ENCODE measurements around the gene DCAF5.
"Not testable (repeated sequence)": the region's sequence is repeated elsewhere in the genome, so short reads cannot be mapped to it uniquely, and the experiment has no call there.

The DCAF5 gene, protein sequence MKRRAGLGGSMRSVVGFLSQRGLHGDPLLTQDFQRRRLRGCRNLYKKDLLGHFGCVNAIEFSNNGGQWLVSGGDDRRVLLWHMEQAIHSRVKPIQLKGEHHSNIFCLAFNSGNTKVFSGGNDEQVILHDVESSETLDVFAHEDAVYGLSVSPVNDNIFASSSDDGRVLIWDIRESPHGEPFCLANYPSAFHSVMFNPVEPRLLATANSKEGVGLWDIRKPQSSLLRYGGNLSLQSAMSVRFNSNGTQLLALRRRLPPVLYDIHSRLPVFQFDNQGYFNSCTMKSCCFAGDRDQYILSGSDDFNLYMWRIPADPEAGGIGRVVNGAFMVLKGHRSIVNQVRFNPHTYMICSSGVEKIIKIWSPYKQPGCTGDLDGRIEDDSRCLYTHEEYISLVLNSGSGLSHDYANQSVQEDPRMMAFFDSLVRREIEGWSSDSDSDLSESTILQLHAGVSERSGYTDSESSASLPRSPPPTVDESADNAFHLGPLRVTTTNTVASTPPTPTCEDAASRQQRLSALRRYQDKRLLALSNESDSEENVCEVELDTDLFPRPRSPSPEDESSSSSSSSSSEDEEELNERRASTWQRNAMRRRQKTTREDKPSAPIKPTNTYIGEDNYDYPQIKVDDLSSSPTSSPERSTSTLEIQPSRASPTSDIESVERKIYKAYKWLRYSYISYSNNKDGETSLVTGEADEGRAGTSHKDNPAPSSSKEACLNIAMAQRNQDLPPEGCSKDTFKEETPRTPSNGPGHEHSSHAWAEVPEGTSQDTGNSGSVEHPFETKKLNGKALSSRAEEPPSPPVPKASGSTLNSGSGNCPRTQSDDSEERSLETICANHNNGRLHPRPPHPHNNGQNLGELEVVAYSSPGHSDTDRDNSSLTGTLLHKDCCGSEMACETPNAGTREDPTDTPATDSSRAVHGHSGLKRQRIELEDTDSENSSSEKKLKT

DNA sequence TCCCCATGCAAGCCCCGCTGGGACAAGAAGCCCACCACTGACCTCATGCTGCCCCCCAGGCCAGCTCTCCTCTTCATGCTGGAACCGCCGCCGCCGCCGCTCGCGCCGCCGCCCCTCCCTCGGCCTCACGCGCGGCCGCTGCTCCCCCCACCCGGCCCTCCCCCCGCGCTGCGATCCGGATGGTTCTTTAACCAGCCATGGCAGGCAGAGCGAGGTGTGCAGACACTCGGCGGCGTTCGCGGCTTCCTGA is at the start of gene DCAF5:
Gene DCAF5, minus strand, starts transcription at position 218 of the 250 bp plus-strand sequence. Its CDS starts 141 bp downstream, at position 77.
- TF ChIP-seq JUND (IDR thresholded peaks at IDR 0.05; ENCODE audit: low read depth) = no peak
- DNase-seq (ENCODE audit: low read depth in 1 of 2, low spot score in 1 of 2) = peak in 1 of 2 experiments; percentile 98
- in situ Hi-C loops (cut with HindIII; ENCODE audit: low pct_unique_long_range_greater_than_20kb, low sequenced_read_pairs) = no loop called here

DNA sequence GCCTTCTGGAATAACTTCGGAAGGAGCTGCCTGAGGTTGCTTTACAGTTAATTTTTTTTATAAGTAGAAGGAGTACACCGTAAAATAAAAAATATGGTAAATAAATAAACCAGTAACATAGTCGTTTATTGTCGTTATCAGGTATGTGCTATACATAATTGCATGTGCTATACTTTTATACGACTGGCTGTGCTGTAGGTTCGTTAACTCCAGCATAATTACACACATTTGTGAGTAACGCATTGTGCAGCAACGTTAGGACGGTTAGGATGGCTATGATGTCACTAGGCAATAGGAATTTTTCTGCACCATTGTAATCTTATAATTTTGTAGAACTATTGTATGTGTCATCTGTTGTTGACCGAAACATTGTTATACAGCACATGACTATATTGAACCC is 46.9 kb upstream of the DCAF5 start:
- TF ChIP-seq JUND (IDR thresholded peaks at IDR 0.05; ENCODE audit: low read depth) = no peak
- in situ Hi-C loops (cut with HindIII; ENCODE audit: low pct_unique_long_range_greater_than_20kb, low sequenced_read_pairs) = no loop called here
- no peak for DNase-seq (ENCODE audit: low read depth in 1 of 2, low spot score in 1 of 2)

DNA sequence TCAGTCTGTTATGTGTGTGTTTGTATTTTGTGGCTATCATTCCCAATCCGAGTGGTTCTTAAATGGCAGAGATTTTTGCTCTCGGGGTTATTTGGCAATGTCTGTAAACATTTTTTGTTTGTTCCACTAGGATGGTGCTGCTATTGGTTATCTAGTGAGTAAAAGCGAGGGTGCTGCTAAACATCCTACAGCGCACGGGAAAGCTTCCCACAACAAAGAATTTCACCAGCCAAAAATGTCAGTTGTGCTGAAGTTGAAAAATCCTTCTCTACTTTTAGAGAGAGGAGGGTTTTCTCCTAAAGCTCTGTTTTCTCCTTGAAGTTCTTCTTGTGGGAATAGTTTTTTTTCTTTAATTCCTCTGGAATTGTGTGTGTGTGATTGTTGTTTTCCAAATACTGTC is 40.8 kb upstream of the DCAF5 start:
- peak in 1 of 2 experiments; percentile 8 for DNase-seq (ENCODE audit: low read depth in 1 of 2, low spot score in 1 of 2)
- in situ Hi-C loops (cut with HindIII; ENCODE audit: low pct_unique_long_range_greater_than_20kb, low sequenced_read_pairs) = no loop called here
- no peak for TF ChIP-seq JUND (IDR thresholded peaks at IDR 0.05; ENCODE audit: low read depth)

DNA sequence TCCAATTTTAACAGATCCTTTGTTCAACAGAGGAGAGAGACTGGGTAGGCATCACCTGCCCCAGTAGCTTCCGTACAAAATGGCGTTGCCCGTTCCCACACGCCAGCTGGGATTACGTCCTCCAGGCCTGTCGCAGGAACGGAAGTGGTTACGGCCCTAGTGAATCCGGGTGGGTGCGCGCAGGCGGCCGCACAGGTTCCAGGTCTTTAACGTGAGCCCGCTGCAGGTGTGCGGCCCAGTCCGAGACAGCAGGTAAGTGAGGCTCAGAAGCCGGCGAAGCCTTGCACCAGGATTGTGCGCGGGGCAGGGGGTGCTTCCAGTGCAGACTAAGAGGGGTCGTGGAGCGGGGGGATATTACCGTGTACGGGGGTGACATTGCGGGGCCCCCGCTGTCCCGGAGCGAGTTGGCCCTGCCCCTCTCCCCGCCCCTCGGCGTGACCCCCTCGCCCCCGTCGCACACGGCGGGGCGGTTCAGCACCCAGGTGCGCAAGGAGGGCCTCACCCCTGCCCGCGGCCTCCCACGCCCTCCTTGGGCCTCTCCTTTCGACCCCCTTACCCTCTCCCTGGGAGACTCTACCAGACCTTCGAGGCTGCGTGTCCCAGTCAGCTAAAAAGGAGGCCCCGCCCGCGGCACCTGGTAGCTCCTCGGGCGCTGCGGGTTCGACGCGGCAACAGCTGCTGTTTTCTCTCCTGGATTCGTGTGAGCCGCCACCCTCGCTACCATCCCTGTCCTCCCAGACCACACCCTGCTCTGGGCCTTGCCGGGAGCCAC is 38.6 kb upstream of the DCAF5 start, which contains the start of gene EXD2:
Gene EXD2, plus strand, starts transcription at position 159 of the 772 bp plus-strand sequence. CDS start 17,973 bp downstream, outside the sequence.
- no peak for TF ChIP-seq JUND (IDR thresholded peaks at IDR 0.05; ENCODE audit: low read depth)
- in situ Hi-C loops (cut with HindIII; ENCODE audit: low pct_unique_long_range_greater_than_20kb, low sequenced_read_pairs) = no loop called here
- peak; percentile 96 to 98 for DNase-seq (ENCODE audit: low read depth in 1 of 2, low spot score in 1 of 2)

DNA sequence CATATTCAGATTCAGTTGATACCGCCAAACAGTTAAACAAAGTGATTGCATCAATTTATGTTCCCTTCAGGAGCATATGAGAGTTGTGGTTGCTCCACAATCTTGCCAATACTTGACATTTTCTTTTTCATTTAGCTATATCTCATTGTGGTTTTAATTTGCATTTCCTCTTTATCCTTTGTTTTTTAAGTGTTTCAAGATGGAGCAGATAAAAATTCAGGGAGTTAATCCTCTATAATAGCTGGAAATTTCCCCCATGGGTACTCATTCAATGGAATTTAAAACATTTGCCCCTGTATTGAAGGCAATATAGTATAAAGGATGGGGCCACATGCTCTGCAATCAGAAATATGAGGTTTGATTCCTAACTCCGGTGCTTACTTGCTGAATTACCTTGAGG is 37.3 kb upstream of the DCAF5 start:
- TF ChIP-seq JUND (IDR thresholded peaks at IDR 0.05; ENCODE audit: low read depth) = no peak
- in situ Hi-C loops (cut with HindIII; ENCODE audit: low pct_unique_long_range_greater_than_20kb, low sequenced_read_pairs) = no loop called here
- DNase-seq (ENCODE audit: low read depth in 1 of 2, low spot score in 1 of 2) = no peak

DNA sequence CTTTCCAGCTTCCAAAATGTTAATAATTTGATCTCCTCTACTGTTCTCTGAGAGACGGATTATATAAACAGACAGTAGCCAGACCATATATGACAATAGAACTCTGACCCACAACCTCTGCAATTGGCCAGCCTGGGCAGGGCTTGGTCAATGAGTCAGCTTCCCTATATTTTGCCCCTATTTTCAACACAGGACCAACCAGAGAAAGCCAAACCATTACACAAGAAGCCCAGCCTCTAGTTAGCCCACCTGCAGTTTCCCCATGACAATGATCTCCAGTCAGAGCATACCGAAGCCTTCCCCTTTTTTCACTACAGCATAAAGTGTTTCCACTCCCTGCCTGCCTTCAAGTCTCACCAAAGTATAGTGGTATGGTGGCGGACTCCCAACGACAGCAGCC is 30.8 kb upstream of the DCAF5 start:
- no peak for DNase-seq (ENCODE audit: low read depth in 1 of 2, low spot score in 1 of 2)
- no peak for TF ChIP-seq JUND (IDR thresholded peaks at IDR 0.05; ENCODE audit: low read depth)
- in situ Hi-C loops (cut with HindIII; ENCODE audit: low pct_unique_long_range_greater_than_20kb, low sequenced_read_pairs) = no loop called here

DNA sequence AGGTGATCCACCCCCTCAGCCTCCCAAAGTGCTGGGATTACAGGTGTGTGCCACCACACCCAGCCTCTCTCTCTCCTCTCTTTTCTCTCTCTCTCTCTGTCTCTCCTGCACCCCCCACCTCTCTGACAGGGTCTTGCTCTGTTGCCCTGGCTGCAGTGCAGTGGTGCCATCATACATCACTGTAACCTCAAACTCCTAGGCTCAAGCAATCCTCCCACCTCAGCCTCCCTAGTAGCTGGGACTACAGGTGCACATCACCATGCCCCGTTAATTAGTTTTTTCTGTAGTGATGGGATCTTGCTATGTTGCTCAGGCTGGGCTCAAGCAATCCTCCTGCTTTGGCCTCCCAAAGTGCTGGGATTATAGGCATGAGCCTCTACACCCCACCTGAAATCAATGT is 29.7 kb upstream of the DCAF5 start:
- DNase-seq (ENCODE audit: low read depth in 1 of 2, low spot score in 1 of 2); in situ Hi-C loops (cut with HindIII; ENCODE audit: low pct_unique_long_range_greater_than_20kb, low sequenced_read_pairs): not testable (repeated sequence)

DNA sequence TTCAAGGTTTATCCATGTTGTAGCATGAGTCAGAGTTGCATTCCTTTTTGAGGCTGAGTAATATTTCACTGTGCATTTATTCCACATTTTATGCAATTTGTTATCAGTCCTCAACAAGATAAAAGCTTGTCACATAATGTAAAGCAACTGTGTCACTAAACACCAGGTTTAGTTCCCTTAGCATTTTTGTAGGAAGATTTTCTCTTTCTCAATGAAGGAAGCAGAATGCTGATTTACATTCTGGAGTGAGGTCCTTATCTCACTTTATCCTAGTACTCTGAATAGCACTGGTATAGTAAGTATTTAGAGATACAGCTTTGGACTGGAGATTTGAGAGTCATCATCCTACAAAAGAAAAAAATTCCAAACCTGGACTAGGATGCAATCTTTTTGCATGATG is 28.6 kb upstream of the DCAF5 start:
- in situ Hi-C loops (cut with HindIII; ENCODE audit: low pct_unique_long_range_greater_than_20kb, low sequenced_read_pairs) = no loop called here
- DNase-seq (ENCODE audit: low read depth in 1 of 2, low spot score in 1 of 2) = no peak
- TF ChIP-seq JUND (IDR thresholded peaks at IDR 0.05; ENCODE audit: low read depth) = no peak

DNA sequence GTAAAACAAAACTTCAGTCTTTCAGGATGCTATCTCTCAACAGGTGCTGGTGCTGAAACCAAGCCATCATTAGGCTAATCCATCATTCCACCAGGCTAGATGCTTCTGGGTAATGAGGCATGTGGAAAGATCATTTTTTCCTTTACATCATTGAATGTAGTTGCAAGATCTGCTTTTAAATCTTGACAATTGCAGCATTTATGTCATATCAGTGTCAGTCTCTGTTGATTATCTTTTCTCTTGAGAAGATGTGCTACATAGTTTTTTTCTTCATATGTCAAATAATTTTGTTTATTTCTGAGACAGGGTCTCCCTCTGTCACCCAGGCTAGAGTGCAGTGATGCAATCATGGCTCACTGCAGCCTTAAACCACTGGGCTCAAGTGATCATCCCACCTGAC is 22.2 kb upstream of the DCAF5 start:
- DNase-seq (ENCODE audit: low read depth in 1 of 2, low spot score in 1 of 2) = no peak
- in situ Hi-C loops (cut with HindIII; ENCODE audit: low pct_unique_long_range_greater_than_20kb, low sequenced_read_pairs) = no loop called here
- no peak for TF ChIP-seq JUND (IDR thresholded peaks at IDR 0.05; ENCODE audit: low read depth)

DNA sequence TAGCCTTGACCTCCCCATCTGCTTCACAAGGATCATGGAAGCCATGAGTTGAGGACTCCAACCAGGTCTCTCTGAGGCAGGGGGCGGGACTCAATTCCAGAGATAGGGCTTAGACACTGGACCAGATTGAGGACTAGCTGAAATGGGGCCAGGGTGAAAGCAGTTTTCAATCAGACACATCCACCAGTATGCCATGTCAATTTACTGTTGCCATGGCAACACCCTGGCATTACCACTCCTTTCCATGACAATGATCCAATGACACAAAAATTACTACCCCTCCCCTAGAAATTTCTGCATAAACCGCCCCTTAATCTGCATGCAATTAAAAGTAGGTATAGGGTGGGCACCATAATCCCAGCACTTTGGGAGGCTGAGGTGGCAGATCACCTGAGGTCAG is 18.6 kb upstream of the DCAF5 start:
- TF ChIP-seq JUND (IDR thresholded peaks at IDR 0.05; ENCODE audit: low read depth) = no peak
- in situ Hi-C loops (cut with HindIII; ENCODE audit: low pct_unique_long_range_greater_than_20kb, low sequenced_read_pairs) = no loop called here
- DNase-seq (ENCODE audit: low read depth in 1 of 2, low spot score in 1 of 2) = no peak

DNA sequence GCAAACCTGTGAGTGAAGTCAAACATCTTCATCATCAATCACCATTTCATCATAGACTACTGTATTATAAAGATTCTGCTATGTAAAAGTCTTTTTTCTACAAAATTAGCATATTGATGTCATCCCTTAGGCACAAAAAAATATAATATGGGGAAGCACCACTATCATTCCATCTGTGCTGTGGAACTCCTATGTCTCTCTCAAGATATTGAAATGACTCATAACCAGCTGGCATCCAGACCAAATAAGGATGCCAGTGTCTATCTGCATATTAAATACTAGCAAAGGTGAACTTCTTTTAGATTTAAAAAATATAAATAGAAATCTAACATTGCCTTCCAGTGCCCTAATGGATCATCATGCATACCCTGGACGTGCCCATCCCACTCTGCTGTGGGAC is 17.9 kb upstream of the DCAF5 start:
- DNase-seq (ENCODE audit: low read depth in 1 of 2, low spot score in 1 of 2) = no peak
- in situ Hi-C loops (cut with HindIII; ENCODE audit: low pct_unique_long_range_greater_than_20kb, low sequenced_read_pairs) = no loop called here
- TF ChIP-seq JUND (IDR thresholded peaks at IDR 0.05; ENCODE audit: low read depth) = no peak

DNA sequence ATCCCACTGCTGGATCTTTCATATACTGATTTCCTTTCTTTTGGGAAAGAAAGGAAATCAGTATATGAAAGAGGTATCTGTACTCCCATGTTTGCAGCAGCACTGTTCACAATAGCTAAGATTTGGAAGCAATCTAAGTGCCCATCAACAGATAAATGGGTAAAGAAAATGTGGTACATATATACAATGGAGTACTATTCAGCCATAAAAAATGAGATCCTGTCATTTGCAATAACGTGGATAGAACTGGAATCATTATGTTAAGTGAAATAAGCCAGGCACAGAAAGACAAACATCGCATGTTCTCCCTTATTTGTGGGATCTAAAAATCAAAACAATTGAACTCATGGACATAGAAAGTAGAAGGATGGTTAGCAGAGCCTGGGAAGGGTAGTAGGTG is 12.9 kb upstream of the DCAF5 start:
- DNase-seq (ENCODE audit: low read depth in 1 of 2, low spot score in 1 of 2); in situ Hi-C loops (cut with HindIII; ENCODE audit: low pct_unique_long_range_greater_than_20kb, low sequenced_read_pairs): not testable (repeated sequence)
